ENCODE data around the gene STX8. TPM values are rescaled to one million over a fixed set of nuclear protein-coding genes. Genes with fewer than 3 reads are reported as not detected.
"Not testable (repeated sequence)": the region's sequence is repeated elsewhere in the genome, so short reads cannot be mapped to it uniquely, and the experiment has no call there.

STX8 gene
- total RNA-seq, 1 donor from 2014 or later, result 57.8 TPM

- no peaks in the 10 kb centered on the region for H3K27me3 ChIP-seq (ENCODE audit: low read depth)
- H3K4me3 ChIP-seq, result no peak overlapping the region
- H3K36me3 ChIP-seq, result no peaks in the 10 kb centered on the region
- no peak for TF ChIP-seq CTCF (IDR thresholded peaks at IDR 0.05)
- peaks cover 14% of the 10 kb centered on the region for H3K4me1 ChIP-seq
- DNase-seq (no peak), ATAC-seq (no peak)
- no peak overlapping the region for H3K27ac ChIP-seq
- intact Hi-C loops (cut with DNase I), result no loop called here
- H3K9me3 ChIP-seq, result no peaks in the 10 kb centered on the region
Measured at GRCh38 chr17:9259419-9259818, 316.2 kb downstream of the STX8 start.

- no peaks in the 10 kb centered on the region for H3K9me3 ChIP-seq
- no peak overlapping the region for H3K27ac ChIP-seq
- DNase-seq (no peak), ATAC-seq (no peak)
- H3K4me3 ChIP-seq, result no peak overlapping the region
- H3K27me3 ChIP-seq (ENCODE audit: low read depth), result no peaks in the 10 kb centered on the region
- H3K4me1 ChIP-seq, result peaks cover 14% of the 10 kb centered on the region
- H3K36me3 ChIP-seq, result no peaks in the 10 kb centered on the region
- no peak for TF ChIP-seq CTCF (IDR thresholded peaks at IDR 0.05)
- intact Hi-C loops (cut with DNase I), result no loop called here
Measured at GRCh38 chr17:9258115-9259015, 317.3 kb downstream of the STX8 start.

DNA sequence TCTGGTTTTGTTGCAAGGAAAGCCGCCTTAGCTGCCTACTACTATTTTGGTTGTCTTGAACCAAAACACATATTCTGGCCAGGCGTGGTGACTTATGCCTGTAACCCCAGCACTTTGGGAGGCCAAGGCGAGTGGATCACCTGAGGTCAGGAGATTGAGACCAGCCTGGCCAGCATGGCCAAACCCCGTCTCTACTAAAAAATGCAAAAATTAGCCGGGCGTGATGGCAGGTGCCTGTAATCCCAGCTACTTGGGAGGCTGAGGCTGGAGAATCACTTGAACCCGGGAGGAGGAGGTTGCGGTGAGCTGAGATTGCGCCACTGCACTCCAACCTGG is 318.0 kb downstream of the STX8 start:
- H3K27ac ChIP-seq; DNase-seq; intact Hi-C loops (cut with DNase I); ATAC-seq; H3K4me3 ChIP-seq; H3K36me3 ChIP-seq; H3K9me3 ChIP-seq; H3K27me3 ChIP-seq (ENCODE audit: low read depth): not testable (repeated sequence)
- H3K4me1 ChIP-seq, result peaks cover 14% of the 10 kb centered on the region

DNA sequence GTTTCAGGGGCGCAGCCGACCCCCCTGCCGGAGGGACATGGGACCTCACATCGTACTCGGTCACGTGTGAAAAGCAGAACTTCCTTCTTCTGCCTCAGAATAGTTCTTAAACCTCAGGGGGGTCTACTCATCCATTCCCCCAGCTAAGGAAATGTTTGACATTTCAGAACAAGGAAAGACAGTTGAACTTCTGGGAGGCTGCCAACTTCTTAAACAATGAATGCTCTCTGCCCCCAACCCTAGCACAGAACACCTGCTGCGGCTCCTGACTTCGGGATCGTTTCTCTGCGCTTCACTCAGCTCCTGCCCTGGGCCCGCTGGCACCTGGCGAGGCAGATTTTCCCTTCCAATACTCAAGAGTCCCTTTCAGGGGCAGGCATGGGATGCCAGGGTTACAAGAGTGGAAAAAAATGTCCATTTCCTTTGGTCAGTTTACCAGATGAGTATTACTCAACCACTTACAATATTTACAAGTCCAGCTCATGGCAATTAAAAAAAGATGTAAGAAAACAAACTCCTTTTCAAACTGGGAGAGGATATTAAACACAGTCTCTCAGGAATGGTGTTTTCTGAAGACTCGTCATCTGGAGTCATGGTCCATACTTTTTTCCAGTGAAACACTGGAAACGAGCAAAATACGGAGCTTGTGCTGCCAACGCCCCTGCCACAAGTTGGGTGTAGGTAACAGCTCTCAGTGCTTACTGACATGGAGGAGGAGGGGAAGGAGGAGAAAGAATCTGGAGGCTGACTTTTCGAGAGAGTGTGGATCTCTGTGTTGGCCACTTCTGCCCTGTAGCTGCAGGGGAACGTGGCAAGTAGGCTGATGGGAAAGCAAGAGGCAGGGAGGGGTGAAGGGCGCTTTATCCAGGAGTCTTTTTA is 318.6 kb downstream of the STX8 start:
- H3K27ac ChIP-seq, result no peak overlapping the region
- TF ChIP-seq CTCF (IDR thresholded peaks at IDR 0.05), result no peak
- DNase-seq, result no peak
- no peaks in the 10 kb centered on the region for H3K9me3 ChIP-seq
- no peaks in the 10 kb centered on the region for H3K27me3 ChIP-seq (ENCODE audit: low read depth)
- peaks cover 14% of the 10 kb centered on the region for H3K4me1 ChIP-seq
- H3K36me3 ChIP-seq, result no peaks in the 10 kb centered on the region
- no peak overlapping the region for H3K4me3 ChIP-seq
- intact Hi-C loops (cut with DNase I), result no loop called here
- peak; percentile 36 to 82 for ATAC-seq

- no peak for ATAC-seq
- no peak for DNase-seq
- Histone ChIP-seq H3K4me1 (peaks cover 14% of the 10 kb centered on the region), H3K4me3 (no peak overlapping the region), H3K27me3 (ENCODE audit: low read depth) (no peaks in the 10 kb centered on the region), H3K9me3 (no peaks in the 10 kb centered on the region), H3K27ac (no peak overlapping the region), H3K36me3 (no peaks in the 10 kb centered on the region)
- intact Hi-C loops (cut with DNase I), result no loop called here
- no peak for TF ChIP-seq CTCF (IDR thresholded peaks at IDR 0.05)
Measured at GRCh38 chr17:9256361-9256750, 319.3 kb downstream of the STX8 start.

DNA sequence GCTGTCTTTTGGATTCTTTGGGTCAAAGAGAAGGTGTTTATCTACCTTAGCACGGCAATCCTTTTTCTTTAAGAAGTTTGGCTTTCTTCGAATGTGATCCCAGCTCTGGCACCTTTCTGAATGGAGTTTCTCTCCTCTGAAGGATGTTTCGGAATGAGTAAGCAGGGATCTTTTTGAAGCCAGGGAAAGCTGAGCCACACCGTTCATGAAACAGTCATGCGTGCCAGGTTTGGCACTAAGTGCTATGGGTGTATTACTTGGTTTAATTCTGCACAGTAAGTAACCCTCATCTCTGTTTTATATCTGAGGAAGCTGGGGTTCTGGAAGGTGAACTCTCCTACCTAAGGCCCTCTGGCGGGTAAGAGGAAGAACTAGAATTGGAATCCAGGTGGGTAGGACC is 319.8 kb downstream of the STX8 start:
- ATAC-seq, result no peak
- TF ChIP-seq CTCF (IDR thresholded peaks at IDR 0.05), result no peak
- Histone ChIP-seq H3K36me3 (no peaks in the 10 kb centered on the region), H3K27me3 (ENCODE audit: low read depth) (no peaks in the 10 kb centered on the region), H3K4me1 (peaks cover 14% of the 10 kb centered on the region), H3K9me3 (no peaks in the 10 kb centered on the region), H3K27ac (no peak overlapping the region), H3K4me3 (no peak overlapping the region)
- intact Hi-C loops (cut with DNase I), result no loop called here
- no peak for DNase-seq

Measured in lower lobe of right lung (tissue), 2 donors.